IPS-18c (cell line): Measurements from ENCODE around the gene GPR137.
"Not testable (repeated sequence)": the region's sequence is repeated elsewhere in the genome, so short reads cannot be mapped to it uniquely, and the experiment has no call there.

ENCODE experiments used
- H3K4me3 ChIP-seq: 2 replicates; pipeline ENCODE4 v1.7.0; 2013; ENCODE audit warnings: low read depth, mild to moderate bottlenecking, low read length, moderate library complexity; ENCODE audit not compliant: insufficient read depth
- H3K9me3 ChIP-seq: one replicate; pipeline ENCODE4 v1.6.1; 2013; ENCODE audit warnings: mild to moderate bottlenecking, low read length, moderate library complexity; ENCODE audit not compliant: control insufficient read depth, insufficient read depth

Gene GPR137

GRCh38 chr11:64284962-64285884, at the start of gene GPR137:
TSS of gene GPR137 (plus strand) at chr11:64285848. CDS start at chr11:64286525, 677 bp downstream.
- H3K4me3 ChIP-seq: peak within 1 kb of the TSS; percentile 84
- H3K9me3 ChIP-seq: no peaks in the 10 kb centered on the region

GRCh38 chr11:64237484-64237951, 48.1 kb upstream of the GPR137 start:
- Histone ChIP-seq H3K4me3 (no peak overlapping the region), H3K9me3 (no peaks in the 10 kb centered on the region)

- Histone ChIP-seq H3K4me3 (no peak overlapping the region), H3K9me3 (no peaks in the 10 kb centered on the region)
Observed at GRCh38 chr11:64238076-64238475, 47.6 kb upstream of the GPR137 start.

- no peaks in the 10 kb centered on the region for H3K9me3 ChIP-seq
- no peak overlapping the region for H3K4me3 ChIP-seq
Observed at GRCh38 chr11:64238999-64239398, 46.6 kb upstream of the GPR137 start.

- peak overlapping the region; percentile 96 for H3K4me3 ChIP-seq
- H3K9me3 ChIP-seq: no peaks in the 10 kb centered on the region
Observed at GRCh38 chr11:64239662-64240434, 45.8 kb upstream of the GPR137 start.

- Histone ChIP-seq H3K9me3 (no peaks in the 10 kb centered on the region), H3K4me3 (peak within 1 kb of the TSS; percentile 96)
Observed at GRCh38 chr11:64240435-64241240, 45.0 kb upstream of the GPR137 start, which contains the start of gene FKBP2. TSS of gene FKBP2 (plus strand) at chr11:64241095. CDS start at chr11:64242388, 1,293 bp downstream.

- Histone ChIP-seq H3K9me3 (no peaks in the 10 kb centered on the region), H3K4me3 (peak overlapping the region; percentile 96)
Observed at GRCh38 chr11:64241241-64241490, 44.5 kb upstream of the GPR137 start.

- Histone ChIP-seq H3K9me3 (no peaks in the 10 kb centered on the region), H3K4me3 (peak overlapping the region; percentile 96)
Observed at GRCh38 chr11:64241491-64242374, 43.9 kb upstream of the GPR137 start.

GRCh38 chr11:64243236-64243854, 42.3 kb upstream of the GPR137 start:
- no peak overlapping the region for H3K4me3 ChIP-seq
- H3K9me3 ChIP-seq: no peaks in the 10 kb centered on the region

GRCh38 chr11:64244107-64244506, 41.5 kb upstream of the GPR137 start:
- H3K4me3 ChIP-seq: peak overlapping the region; percentile 6; the same call in 1 of the 2 replicates

GRCh38 chr11:64244966-64245365, 40.7 kb upstream of the GPR137 start:
- H3K4me3 ChIP-seq: peak overlapping the region; percentile 95

More at GRCh38 chr11:64244107-64244506, 41.5 kb upstream of the GPR137 start:
- H3K9me3 ChIP-seq: no peaks in the 10 kb centered on the region

GRCh38 chr11:64245401-64245796, 40.2 kb upstream of the GPR137 start:
- Histone ChIP-seq H3K9me3 (no peaks in the 10 kb centered on the region), H3K4me3 (peak overlapping the region; percentile 95)

More at GRCh38 chr11:64244966-64245365, 40.7 kb upstream of the GPR137 start:
- no peaks in the 10 kb centered on the region for H3K9me3 ChIP-seq

GRCh38 chr11:64245797-64246620, 39.6 kb upstream of the GPR137 start:
- Histone ChIP-seq H3K9me3 (no peaks in the 10 kb centered on the region), H3K4me3 (peak overlapping the region; percentile 95)

GRCh38 chr11:64246621-64246870, 39.1 kb upstream of the GPR137 start:
- H3K4me3 ChIP-seq: peak overlapping the region; percentile 95; the same call in 1 of the 2 replicates
- not testable (repeated sequence) for H3K9me3 ChIP-seq

- H3K9me3 ChIP-seq: no peaks in the 10 kb centered on the region
- H3K4me3 ChIP-seq: peak within 1 kb of the TSS; percentile 95
Observed at GRCh38 chr11:64246871-64247728, 38.5 kb upstream of the GPR137 start, which contains the start of gene PPP1R14B. TSS of gene PPP1R14B (minus strand) at chr11:64246943. CDS start at chr11:64246673, 270 bp downstream.
